ENCODE measurements around the gene GNG10.

DNA sequence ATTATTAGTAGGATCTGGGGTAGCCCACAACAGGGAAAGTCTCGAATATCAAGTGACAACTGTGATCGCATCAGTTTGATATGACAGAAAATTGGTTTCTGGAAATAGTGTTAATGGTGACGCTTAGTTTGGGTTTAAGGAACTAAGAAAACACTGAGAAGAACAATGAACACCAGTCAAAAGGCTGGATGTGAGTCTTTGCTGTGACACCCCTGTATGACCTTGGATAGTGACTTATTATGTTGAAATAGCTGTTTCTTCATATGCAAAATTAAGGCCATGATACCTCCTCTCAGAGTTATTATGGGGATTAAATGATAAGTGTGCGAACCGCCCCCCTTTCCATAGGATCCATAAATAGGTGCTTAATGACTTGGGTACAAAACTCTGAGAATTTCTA, 29.3 kb upstream of the GNG10 start:
- no peak for TF ChIP-seq EZH2 (IDR thresholded peaks at IDR 0.05)
- no peak for TF ChIP-seq POLR2AphosphoS5 (IDR thresholded peaks at IDR 0.05; ENCODE audit: borderline replicate concordance, low read depth, low read length)
- TF ChIP-seq FOXP2 (optimal IDR thresholded peaks at IDR 0.05; ENCODE audit: control extremely low read depth, extremely low read length, insufficient read depth) = no peak
